Breast epithelium (tissue), 4 donors: Measurements from ENCODE around the gene C1orf53. TPM values are rescaled to one million over a fixed set of nuclear protein-coding genes. Genes with fewer than 3 reads are reported as not detected.

Source experiments
- DNase-seq, 2 donors: peaks; one replicate each; pipeline ENCODE4 v3.0.0-alpha.2; 2019; ENCODE audit warnings: low spot score in 2 of 2
- H3K27ac ChIP-seq, 2 donors: fragments of 200-600 bp; sonication (generic) in 1 of 2; one replicate each; pipeline ENCODE4 v1.5.1; 2016 to 2019; ENCODE audit warnings: mild to moderate bottlenecking in 1 of 2
- H3K27me3 ChIP-seq, 2 donors: fragments of 200-600 bp; sonication (generic) in 1 of 2; one replicate each; pipeline versions ENCODE4 v1.5.1 to v1.6.0; 2017 to 2019; ENCODE audit warnings: control low read depth in 1 of 2, mild to moderate bottlenecking in 1 of 2
- H3K36me3 ChIP-seq: fragments of 200-600 bp; one replicate; pipeline ENCODE4 v1.5.1; 2019
- H3K4me1 ChIP-seq, 2 donors: fragments of 200-600 bp; sonication (generic); one replicate each; pipeline ENCODE4 v1.5.1; 2016 to 2019; ENCODE audit warnings: control low read depth in 1 of 2
- H3K4me3 ChIP-seq, 3 donors: fragments of 200-600 bp; sonication (generic); 1 replicate in 2 of 3; 2 replicates in 1 of 3; pipeline ENCODE4 v1.5.1; 2016 to 2019; ENCODE audit warnings: mild to moderate bottlenecking in 3 of 3, moderate library complexity in 2 of 3
- H3K9me3 ChIP-seq, 2 donors: fragments of 200-600 bp; sonication (generic) in 1 of 2; one replicate each; pipeline ENCODE4 v1.5.1; 2016 to 2019; ENCODE audit warnings: control low read depth in 1 of 2
- POLR2A ChIP-seq: fragments of 450-650 bp; IDR thresholded peaks from one replicate; pipeline ENCODE4 v1.6.1; 2016; ENCODE audit warnings: antibody characterized with exemption, mild to moderate bottlenecking, moderate library complexity
- POLR2AphosphoS5 ChIP-seq, 3 donors: sonication (generic); formaldehyde crosslinking; IDR thresholded peaks; one replicate each; pipeline ENCODE4 v1.6.1; 2017; ENCODE audit warnings: antibody characterized with exemption in 3 of 3
- intact Hi-C: fragments of 100-400 bp; cut with DNase I; formaldehyde crosslinking; loops from one replicate; pipeline ENCODE4 v1.15.1; 2023; ENCODE audit warnings: low total_unique reads
- total RNA-seq, 3 donors: library from RNA; depleted of rRNA; stranded (reverse); fragments of >200 nt; gene quantifications; one replicate each; pipeline ENCODE4 v1.1.0, GENCODE V29; 2016
- TF ChIP-seq, protein P1 (sequence below), 3 donors: fragments of 450-650 bp; IDR thresholded peaks; one replicate each; pipeline ENCODE4 v1.5.1; 2016 to 2017; ENCODE audit warnings: antibody characterized with exemption in 3 of 3, mild to moderate bottlenecking in 3 of 3, moderate library complexity in 3 of 3

C1orf53 gene
- total RNA-seq, 3 donors from 2014 or later: 2.0 to 2.6 (median 2.6) TPM

DNA sequence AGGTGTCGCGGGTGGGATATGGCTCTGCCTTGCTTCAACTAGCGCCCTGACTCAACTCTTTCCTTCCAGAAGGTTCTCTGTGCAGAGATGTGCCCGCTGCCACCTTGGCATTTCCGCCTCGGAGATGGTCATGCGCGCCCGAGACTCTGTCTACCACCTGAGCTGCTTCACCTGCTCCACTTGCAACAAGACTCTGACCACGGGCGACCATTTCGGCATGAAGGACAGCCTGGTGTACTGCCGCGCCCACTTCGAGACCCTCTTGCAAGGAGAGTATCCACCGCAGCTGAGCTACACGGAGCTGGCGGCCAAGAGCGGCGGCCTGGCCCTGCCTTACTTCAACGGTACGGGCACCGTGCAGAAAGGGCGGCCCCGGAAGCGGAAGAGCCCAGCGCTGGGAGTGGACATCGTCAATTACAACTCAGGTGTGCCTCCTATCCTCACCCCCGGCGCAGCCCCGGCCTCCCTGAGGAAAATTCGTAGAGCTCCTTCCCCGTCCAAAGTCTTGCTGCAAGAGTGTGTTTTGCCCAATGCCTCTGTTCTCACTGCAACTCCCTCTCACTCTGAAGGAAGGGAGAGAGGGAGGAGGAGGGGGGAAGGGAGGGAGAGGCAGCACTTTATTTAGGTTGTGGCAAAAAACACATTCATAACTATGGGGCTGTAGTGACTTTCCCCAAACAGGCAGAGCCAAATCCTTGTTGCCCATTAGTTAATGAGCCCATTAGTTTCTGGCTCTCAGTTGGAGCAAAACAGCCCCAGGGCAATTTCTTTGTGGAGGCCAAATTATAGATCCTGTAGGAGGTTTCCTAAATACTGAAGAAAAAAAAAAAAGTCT lies 19.0 kb downstream of the C1orf53 start:
- intact Hi-C loops: loop anchor here (1.0 kb wide), 1 partner anchor 22 kb away; no protein-coding TSS in a partner anchor
- Histone ChIP-seq H3K27ac (no peak overlapping the region), H3K4me3 (no peak overlapping the region), H3K9me3 (no peaks in the 10 kb centered on the region), H3K36me3 (no peaks in the 10 kb centered on the region), H3K27me3 (peaks cover 7 to 63% of the 10 kb centered on the region in 2 donors), H3K4me1 (peaks cover 9 to 16% of the 10 kb centered on the region in 2 donors)
- DNase-seq: no peak
- TF ChIP-seq POLR2A (no peak), POLR2AphosphoS5 (IDR thresholded peaks at IDR 0.05) (no peak)
- TF ChIP-seq, protein P1, sequence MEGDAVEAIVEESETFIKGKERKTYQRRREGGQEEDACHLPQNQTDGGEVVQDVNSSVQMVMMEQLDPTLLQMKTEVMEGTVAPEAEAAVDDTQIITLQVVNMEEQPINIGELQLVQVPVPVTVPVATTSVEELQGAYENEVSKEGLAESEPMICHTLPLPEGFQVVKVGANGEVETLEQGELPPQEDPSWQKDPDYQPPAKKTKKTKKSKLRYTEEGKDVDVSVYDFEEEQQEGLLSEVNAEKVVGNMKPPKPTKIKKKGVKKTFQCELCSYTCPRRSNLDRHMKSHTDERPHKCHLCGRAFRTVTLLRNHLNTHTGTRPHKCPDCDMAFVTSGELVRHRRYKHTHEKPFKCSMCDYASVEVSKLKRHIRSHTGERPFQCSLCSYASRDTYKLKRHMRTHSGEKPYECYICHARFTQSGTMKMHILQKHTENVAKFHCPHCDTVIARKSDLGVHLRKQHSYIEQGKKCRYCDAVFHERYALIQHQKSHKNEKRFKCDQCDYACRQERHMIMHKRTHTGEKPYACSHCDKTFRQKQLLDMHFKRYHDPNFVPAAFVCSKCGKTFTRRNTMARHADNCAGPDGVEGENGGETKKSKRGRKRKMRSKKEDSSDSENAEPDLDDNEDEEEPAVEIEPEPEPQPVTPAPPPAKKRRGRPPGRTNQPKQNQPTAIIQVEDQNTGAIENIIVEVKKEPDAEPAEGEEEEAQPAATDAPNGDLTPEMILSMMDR (IDR thresholded peaks at IDR 0.05): no peak

DNA sequence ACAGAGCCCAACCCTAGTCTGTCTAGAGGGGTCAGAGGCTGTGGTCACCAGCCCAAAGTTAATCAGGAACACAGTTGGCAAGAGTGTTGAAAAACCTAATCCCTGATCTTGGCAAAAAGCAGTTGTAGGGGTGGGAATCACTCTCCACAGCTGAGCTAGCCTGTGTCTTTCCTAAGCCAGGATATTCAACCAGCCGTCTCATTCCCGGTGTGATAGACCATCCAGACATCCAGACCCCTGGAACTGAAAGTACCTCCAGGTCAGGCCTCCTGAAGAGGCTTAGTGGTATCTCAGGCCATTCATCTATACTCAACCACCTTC lies 19.6 kb downstream of the C1orf53 start:
- H3K27me3 ChIP-seq: peaks cover 7 to 61% of the 10 kb centered on the region in 2 donors
- peaks cover 9 to 12% of the 10 kb centered on the region in 2 donors for H3K4me1 ChIP-seq
- H3K36me3 ChIP-seq: no peaks in the 10 kb centered on the region
- no peaks in the 10 kb centered on the region for H3K9me3 ChIP-seq
- no peak overlapping the region for H3K27ac ChIP-seq
- intact Hi-C loops: no loop called here
- no peak for DNase-seq
- TF ChIP-seq, protein P1 (IDR thresholded peaks at IDR 0.05): no peak
- TF ChIP-seq POLR2AphosphoS5 (IDR thresholded peaks at IDR 0.05) (no peak), POLR2A (no peak)
- H3K4me3 ChIP-seq: no peak overlapping the region

DNA sequence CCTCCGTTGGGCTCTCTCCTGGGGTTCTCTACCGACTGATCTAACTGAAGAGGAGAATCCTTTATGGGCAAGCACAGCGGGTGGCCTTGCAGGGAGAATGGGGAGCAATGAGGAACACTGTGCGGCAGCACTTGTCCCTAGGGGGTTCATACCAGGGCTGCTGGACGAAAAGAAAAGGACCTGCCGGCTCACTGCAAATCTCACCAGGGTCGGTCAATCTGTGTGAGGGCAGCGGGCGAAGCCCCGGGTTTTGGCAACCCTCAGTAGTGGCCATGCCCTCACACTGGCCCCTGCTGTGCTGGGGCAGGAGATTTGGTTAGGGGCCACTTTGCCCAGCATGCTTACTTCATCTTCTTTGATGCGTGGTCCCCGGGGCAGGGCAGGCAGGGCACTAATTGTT lies 20.6 kb downstream of the C1orf53 start:
- intact Hi-C loops: no loop called here
- H3K4me1 ChIP-seq: peaks cover 1 to 3% of the 10 kb centered on the region in 2 donors
- no peak for DNase-seq
- H3K27me3 ChIP-seq: peaks cover 7 to 56% of the 10 kb centered on the region in 2 donors
- no peaks in the 10 kb centered on the region for H3K9me3 ChIP-seq
- no peak for TF ChIP-seq POLR2AphosphoS5 (IDR thresholded peaks at IDR 0.05)
- H3K27ac ChIP-seq: no peak overlapping the region
- H3K4me3 ChIP-seq: no peak overlapping the region
- no peaks in the 10 kb centered on the region for H3K36me3 ChIP-seq

DNA sequence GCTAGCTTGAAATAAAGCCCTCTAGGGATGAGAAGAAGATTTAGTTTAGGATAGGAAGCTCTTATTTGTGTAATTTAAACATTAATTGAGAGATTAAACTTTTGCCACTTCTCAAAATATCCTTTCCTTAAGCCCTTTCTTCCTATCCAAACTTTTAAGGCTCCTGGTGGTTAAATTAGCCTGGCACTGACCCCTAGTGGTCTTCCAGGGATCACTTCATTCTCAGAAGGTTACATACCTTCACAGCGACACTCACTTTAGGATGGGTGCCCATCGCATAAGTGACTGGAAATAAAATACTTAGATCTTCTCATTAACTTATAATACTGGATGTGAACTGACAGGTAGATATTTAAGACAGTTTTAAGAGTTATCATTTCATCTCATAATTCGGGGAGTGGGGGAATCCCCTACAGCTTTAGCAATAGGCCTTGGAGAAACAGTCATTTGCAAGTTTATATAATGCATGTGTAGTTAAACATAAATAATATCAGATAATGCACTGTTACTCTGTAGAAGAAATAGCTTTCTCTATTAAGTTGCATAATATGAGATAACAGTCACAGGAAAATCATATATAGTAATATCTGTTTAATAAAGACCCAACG lies 22.2 kb downstream of the C1orf53 start:
- no peak for DNase-seq
- no peak overlapping the region for H3K27ac ChIP-seq
- TF ChIP-seq, protein P1 (IDR thresholded peaks at IDR 0.05): peak; percentile 10 to 53 (median 52)
- TF ChIP-seq POLR2A (no peak), POLR2AphosphoS5 (IDR thresholded peaks at IDR 0.05) (no peak)
- H3K27me3 ChIP-seq: peaks cover 4 to 46% of the 10 kb centered on the region in 2 donors
- H3K36me3 ChIP-seq: no peaks in the 10 kb centered on the region
- H3K4me3 ChIP-seq: no peak overlapping the region
- intact Hi-C loops: no loop called here
- H3K4me1 ChIP-seq: no peaks in the 10 kb centered on the region
- no peaks in the 10 kb centered on the region for H3K9me3 ChIP-seq

DNA sequence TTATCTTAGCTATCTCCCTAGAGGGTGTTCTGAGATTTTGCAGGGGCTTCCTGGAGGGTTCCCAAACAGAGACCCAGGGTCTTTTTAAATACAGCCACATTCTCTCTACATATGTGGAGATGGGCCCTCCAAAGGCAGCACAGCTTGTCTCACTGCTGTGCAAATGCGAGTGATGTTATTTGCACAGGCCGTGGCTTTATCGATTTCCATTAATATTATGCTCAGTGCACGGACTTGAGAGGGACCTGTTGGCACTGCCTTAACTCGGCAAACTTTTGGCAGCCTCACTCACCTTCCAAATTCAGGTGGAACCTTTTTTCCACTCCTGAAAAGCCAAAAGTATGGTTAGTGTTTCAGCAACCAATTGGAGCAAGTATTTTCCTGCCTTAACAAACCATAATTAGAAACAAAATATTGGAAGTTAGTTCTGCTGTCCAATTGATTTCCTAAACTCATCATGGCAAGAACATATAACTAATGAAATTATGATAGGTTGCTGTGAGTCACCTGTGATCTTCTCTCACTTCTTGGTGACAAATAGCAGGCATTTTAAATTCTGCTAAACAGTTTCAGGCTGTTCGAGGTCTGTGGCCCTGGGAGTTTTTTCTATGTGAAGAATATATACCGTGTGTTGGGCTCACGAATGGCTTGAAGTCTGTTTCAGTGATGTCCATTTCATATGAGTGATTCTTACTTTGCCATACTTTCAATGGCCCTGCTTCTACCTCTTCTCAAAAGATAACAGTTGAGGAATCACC lies 25.7 kb downstream of the C1orf53 start:
- H3K4me3 ChIP-seq: no peak overlapping the region
- H3K9me3 ChIP-seq: no peaks in the 10 kb centered on the region
- intact Hi-C loops: no loop called here
- peaks cover 0 to 49% of the 10 kb centered on the region in 2 donors for H3K27me3 ChIP-seq
- no peak overlapping the region for H3K27ac ChIP-seq
- no peaks in the 10 kb centered on the region for H3K4me1 ChIP-seq
- TF ChIP-seq POLR2AphosphoS5 (IDR thresholded peaks at IDR 0.05) (no peak), POLR2A (no peak)
- TF ChIP-seq, protein P1 (IDR thresholded peaks at IDR 0.05): no peak
- DNase-seq: no peak
- H3K36me3 ChIP-seq: no peaks in the 10 kb centered on the region
